ENCODE data around the gene MAPKAPK2. TPM values are rescaled to one million over a fixed set of nuclear protein-coding genes. Genes with fewer than 3 reads are reported as not detected.

MAPKAPK2 gene
- total RNA-seq, 1 experiment from 2014 or later = 51.1 TPM

DNA sequence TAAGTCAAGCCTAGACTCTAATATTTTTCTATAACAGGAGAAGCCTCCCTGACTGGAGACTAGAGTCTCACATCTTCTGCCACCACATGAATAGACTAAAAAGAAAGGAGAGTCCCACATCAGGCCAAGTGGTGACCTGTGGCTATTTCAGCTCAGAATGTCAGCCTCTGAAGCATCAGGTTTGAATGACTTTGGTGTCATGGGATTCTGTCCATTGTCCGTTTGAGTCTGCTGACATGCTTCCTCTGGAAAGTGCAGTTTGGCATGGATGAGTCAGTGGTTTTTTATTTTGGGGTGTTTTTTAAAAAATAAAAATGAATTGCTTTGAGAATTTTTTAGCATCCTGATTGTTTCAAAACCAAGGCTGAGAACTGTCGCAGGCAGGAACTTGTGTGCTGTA, 29.9 kb upstream of the MAPKAPK2 start:
- Histone ChIP-seq H3K9me2 (ENCODE audit: insufficient read depth) (no peaks in the 10 kb centered on the region), H3K4me1 (ENCODE audit: control insufficient read depth in 1 of 2, insufficient read depth in 2 of 2, low read length in 2 of 2) (no peaks in the 10 kb centered on the region; a peak in 1 of 4 replicates), H3K9ac (ENCODE audit: low read length) (no peak overlapping the region), H3K27me3 (ENCODE audit: insufficient read depth, low read length) (no peaks in the 10 kb centered on the region), H4K20me1 (ENCODE audit: insufficient read depth) (no peaks in the 10 kb centered on the region), H3K9me3 (ENCODE audit: control insufficient read depth in 1 of 2, insufficient read depth in 1 of 2, low read depth in 1 of 2, low read length in 2 of 2) (no peaks in the 10 kb centered on the region), H3K4me3 (replicated peaks in 1 of 2; ENCODE audit: low read depth in 1 of 2, low read length in 2 of 2) (no peak overlapping the region), H2AFZ (ENCODE audit: low read depth, low read length, poor library complexity, severe bottlenecking) (no peak overlapping the region), H3K27ac (ENCODE audit: low read depth, low read length) (no peak overlapping the region), H3K36me3 (ENCODE audit: control insufficient read depth in 1 of 2, insufficient read depth in 2 of 2, low read length in 2 of 2) (no peaks in the 10 kb centered on the region), H3K4me2 (ENCODE audit: low read length) (no peak overlapping the region), H3K79me2 (ENCODE audit: insufficient read depth, low read length) (no peaks in the 10 kb centered on the region)
- no TSS peak for BruUV-seq (replicated peaks)
- ChIA-PET RAD21 (ENCODE audit: low non-redundant PET in 1 of 2, low total read pairs in 2 of 2, uncharacterized antibody in 2 of 2, unreplicated experiment in 2 of 2) (no interaction called here), CTCF (interaction anchor here (0.9 to 3.4 kb wide), 2 partner anchors 9 to 16 kb away, joined by 3 to 13 read pairs; no protein-coding TSS in a partner anchor), POLR2A (interaction anchor here (1.1 kb wide), 1 partner anchor 20 kb away, joined by 4 read pairs; the partner anchor contains the start of gene DYRK3)
- ATAC-seq (no peak), DNase-seq (ENCODE audit: low read depth, low spot score) (no peak)
- TF ChIP-seq ZBTB33 (IDR thresholded peaks at IDR 0.05; ENCODE audit: extremely low read depth, insufficient replicate concordance, low read length) (no peak), ZFX (IDR thresholded peaks at IDR 0.05) (no peak), CBX3 (IDR thresholded peaks at IDR 0.05; ENCODE audit: low read depth) (no peak), SIN3A (IDR thresholded peaks at IDR 0.05; ENCODE audit: low read depth) (no peak), YY1 (IDR thresholded peaks at IDR 0.05; ENCODE audit: extremely low read depth, insufficient replicate concordance, low read depth, low read length) (no peak), EGR1 (IDR thresholded peaks at IDR 0.05; ENCODE audit: low read depth) (no peak), SRF (IDR thresholded peaks at IDR 0.05; ENCODE audit: low read depth) (no peak), ZNF274 (IDR thresholded peaks at IDR 0.05; ENCODE audit: low read depth, low read length) (no peak), TCF7L2 (IDR thresholded peaks at IDR 0.05; ENCODE audit: borderline replicate concordance, extremely low read depth, insufficient read depth, insufficient read length) (no peak), RAD21 (IDR thresholded peaks at IDR 0.05; ENCODE audit: low read depth) (no peak), EZH2phosphoT487 (IDR thresholded peaks at IDR 0.05; ENCODE audit: borderline replicate concordance) (no peak), MAX (IDR thresholded peaks at IDR 0.05) (no peak), EZH2 (IDR thresholded peaks at IDR 0.05) (no peak), ATF3 (IDR thresholded peaks at IDR 0.05) (no peak), POLR2AphosphoS5 (IDR thresholded peaks at IDR 0.05; ENCODE audit: low read depth, low read length) (no peak), CEBPB (IDR thresholded peaks at IDR 0.05; ENCODE audit: low read depth) (no peak), JUND (IDR thresholded peaks at IDR 0.05) (no peak), POLR2A (IDR thresholded peaks at IDR 0.05; ENCODE audit: borderline replicate concordance, extremely low read depth, insufficient read depth, insufficient read length) (no peak)
- TF ChIP-seq, protein P1, sequence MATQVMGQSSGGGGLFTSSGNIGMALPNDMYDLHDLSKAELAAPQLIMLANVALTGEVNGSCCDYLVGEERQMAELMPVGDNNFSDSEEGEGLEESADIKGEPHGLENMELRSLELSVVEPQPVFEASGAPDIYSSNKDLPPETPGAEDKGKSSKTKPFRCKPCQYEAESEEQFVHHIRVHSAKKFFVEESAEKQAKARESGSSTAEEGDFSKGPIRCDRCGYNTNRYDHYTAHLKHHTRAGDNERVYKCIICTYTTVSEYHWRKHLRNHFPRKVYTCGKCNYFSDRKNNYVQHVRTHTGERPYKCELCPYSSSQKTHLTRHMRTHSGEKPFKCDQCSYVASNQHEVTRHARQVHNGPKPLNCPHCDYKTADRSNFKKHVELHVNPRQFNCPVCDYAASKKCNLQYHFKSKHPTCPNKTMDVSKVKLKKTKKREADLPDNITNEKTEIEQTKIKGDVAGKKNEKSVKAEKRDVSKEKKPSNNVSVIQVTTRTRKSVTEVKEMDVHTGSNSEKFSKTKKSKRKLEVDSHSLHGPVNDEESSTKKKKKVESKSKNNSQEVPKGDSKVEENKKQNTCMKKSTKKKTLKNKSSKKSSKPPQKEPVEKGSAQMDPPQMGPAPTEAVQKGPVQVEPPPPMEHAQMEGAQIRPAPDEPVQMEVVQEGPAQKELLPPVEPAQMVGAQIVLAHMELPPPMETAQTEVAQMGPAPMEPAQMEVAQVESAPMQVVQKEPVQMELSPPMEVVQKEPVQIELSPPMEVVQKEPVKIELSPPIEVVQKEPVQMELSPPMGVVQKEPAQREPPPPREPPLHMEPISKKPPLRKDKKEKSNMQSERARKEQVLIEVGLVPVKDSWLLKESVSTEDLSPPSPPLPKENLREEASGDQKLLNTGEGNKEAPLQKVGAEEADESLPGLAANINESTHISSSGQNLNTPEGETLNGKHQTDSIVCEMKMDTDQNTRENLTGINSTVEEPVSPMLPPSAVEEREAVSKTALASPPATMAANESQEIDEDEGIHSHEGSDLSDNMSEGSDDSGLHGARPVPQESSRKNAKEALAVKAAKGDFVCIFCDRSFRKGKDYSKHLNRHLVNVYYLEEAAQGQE (IDR thresholded peaks at IDR 0.05; ENCODE audit: low read depth) = no peak
- TF ChIP-seq, protein P2, sequence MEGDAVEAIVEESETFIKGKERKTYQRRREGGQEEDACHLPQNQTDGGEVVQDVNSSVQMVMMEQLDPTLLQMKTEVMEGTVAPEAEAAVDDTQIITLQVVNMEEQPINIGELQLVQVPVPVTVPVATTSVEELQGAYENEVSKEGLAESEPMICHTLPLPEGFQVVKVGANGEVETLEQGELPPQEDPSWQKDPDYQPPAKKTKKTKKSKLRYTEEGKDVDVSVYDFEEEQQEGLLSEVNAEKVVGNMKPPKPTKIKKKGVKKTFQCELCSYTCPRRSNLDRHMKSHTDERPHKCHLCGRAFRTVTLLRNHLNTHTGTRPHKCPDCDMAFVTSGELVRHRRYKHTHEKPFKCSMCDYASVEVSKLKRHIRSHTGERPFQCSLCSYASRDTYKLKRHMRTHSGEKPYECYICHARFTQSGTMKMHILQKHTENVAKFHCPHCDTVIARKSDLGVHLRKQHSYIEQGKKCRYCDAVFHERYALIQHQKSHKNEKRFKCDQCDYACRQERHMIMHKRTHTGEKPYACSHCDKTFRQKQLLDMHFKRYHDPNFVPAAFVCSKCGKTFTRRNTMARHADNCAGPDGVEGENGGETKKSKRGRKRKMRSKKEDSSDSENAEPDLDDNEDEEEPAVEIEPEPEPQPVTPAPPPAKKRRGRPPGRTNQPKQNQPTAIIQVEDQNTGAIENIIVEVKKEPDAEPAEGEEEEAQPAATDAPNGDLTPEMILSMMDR (IDR thresholded peaks at IDR 0.05 in 2 of 3, conservative IDR thresholded peaks at IDR 0.05 in 1 of 3; ENCODE audit: borderline replicate concordance in 1 of 3, insufficient read depth in 1 of 3, low read depth in 2 of 3, low read length in 2 of 3) = no peak
- intact Hi-C loops (cut with micrococcal nuclease) = no loop called here
